H9 (cell line): Measurements from ENCODE around the gene FHOD3. TPM values are rescaled to one million over a fixed set of nuclear protein-coding genes. Genes with fewer than 3 reads are reported as not detected.

Source experiments
- DNase-seq: peaks from one replicate; pipeline ENCODE4 v3.0.0-alpha.2; 2017
- H2AFZ ChIP-seq: one replicate; pipeline ENCODE4 v1.6.1; 2013; ENCODE audit warnings: mild to moderate bottlenecking, low read length, control low read depth, moderate library complexity
- H2AK5ac ChIP-seq: 2 replicates; pipeline ENCODE4 v1.6.1; 2013; ENCODE audit warnings: low read length, control low read depth, mixed read lengths; ENCODE audit not compliant: insufficient read length
- H2BK120ac ChIP-seq: one replicate; pipeline ENCODE4 v1.6.1; 2013; ENCODE audit warnings: low read depth, mild to moderate bottlenecking, low read length, control low read depth, inconsistent platforms; ENCODE audit not compliant: poor library complexity, severe bottlenecking
- H2BK12ac ChIP-seq: 2 replicates; pipeline ENCODE4 v1.6.1; 2013; ENCODE audit warnings: low read length, control low read depth, mixed read lengths, low read depth; ENCODE audit not compliant: insufficient read length
- H2BK15ac ChIP-seq: 2 replicates; pipeline ENCODE4 v1.6.1; 2013; ENCODE audit warnings: low read depth, low read length, control low read depth
- H2BK20ac ChIP-seq: one replicate; pipeline ENCODE4 v1.6.1; 2013; ENCODE audit warnings: low read depth, mild to moderate bottlenecking, low read length, control low read depth, inconsistent platforms; ENCODE audit not compliant: poor library complexity, severe bottlenecking
- H2BK5ac ChIP-seq: 2 replicates; pipeline ENCODE4 v1.6.1; 2013; ENCODE audit warnings: low read length, control low read depth, mixed read lengths; ENCODE audit not compliant: insufficient read length
- H3K14ac ChIP-seq: 2 replicates; pipeline ENCODE4 v1.6.1; 2013; ENCODE audit warnings: low read length, control low read depth; ENCODE audit not compliant: insufficient read depth
- H3K18ac ChIP-seq: 2 replicates; pipeline ENCODE4 v1.6.1; 2013; ENCODE audit warnings: low read depth, mild to moderate bottlenecking, mixed read lengths, low read length, control low read depth; ENCODE audit not compliant: insufficient read length
- H3K23ac ChIP-seq: 2 replicates; pipeline ENCODE4 v1.6.1; 2013; ENCODE audit warnings: low read length, control low read depth, mixed read lengths, low read depth; ENCODE audit not compliant: insufficient read length
- H3K23me2 ChIP-seq: 2 replicates; pipeline ENCODE4 v1.6.1; 2013; ENCODE audit warnings: low read depth, mild to moderate bottlenecking, mixed read lengths, low read length, control low read depth; ENCODE audit not compliant: insufficient read length, poor library complexity, severe bottlenecking
- H3K27ac ChIP-seq: 2 replicates; pipeline ENCODE4 v1.5.1; 2013; ENCODE audit warnings: low read length, control low read depth, mixed read lengths, low read depth; ENCODE audit not compliant: insufficient read length
- H3K27me3 ChIP-seq: 2 replicates; pipeline ENCODE4 v1.6.1; 2013; ENCODE audit warnings: low read length, control low read depth, inconsistent platforms; ENCODE audit not compliant: insufficient read depth
- H3K4ac ChIP-seq: 2 replicates; pipeline ENCODE4 v1.6.1; 2013; ENCODE audit warnings: low read depth, mild to moderate bottlenecking, control low read depth, inconsistent platforms, low read length, moderate library complexity
- H3K4me1 ChIP-seq: 2 replicates; pipeline ENCODE4 v1.6.1; 2013; ENCODE audit warnings: low read length, control low read depth, inconsistent platforms; ENCODE audit not compliant: insufficient read depth
- H3K4me2 ChIP-seq: 2 replicates; pipeline ENCODE4 v1.6.1; 2013; ENCODE audit warnings: low read length, control low read depth, mixed read lengths; ENCODE audit not compliant: insufficient read length, insufficient read depth
- H3K56ac ChIP-seq: 2 replicates; pipeline ENCODE4 v1.6.1; 2013; ENCODE audit warnings: low read depth, mild to moderate bottlenecking, mixed read lengths, low read length, control low read depth; ENCODE audit not compliant: insufficient read length
- H3K79me1 ChIP-seq: 2 replicates; pipeline ENCODE4 v1.6.1; 2013; ENCODE audit warnings: low read depth, mild to moderate bottlenecking, moderate library complexity, low read length, control low read depth, inconsistent platforms; ENCODE audit not compliant: insufficient read depth, poor library complexity, severe bottlenecking
- H3K79me2 ChIP-seq: 2 replicates; pipeline ENCODE4 v1.6.1; 2013; ENCODE audit warnings: low read length, control low read depth, inconsistent platforms; ENCODE audit not compliant: insufficient read depth
- H3K9ac ChIP-seq: 2 replicates; pipeline ENCODE4 v1.6.1; 2013; ENCODE audit warnings: low read length, control low read depth, mixed read lengths; ENCODE audit not compliant: insufficient read length; ENCODE audit errors: extremely low read depth
- H3K9me3 ChIP-seq: one replicate; pipeline ENCODE4 v1.6.1; 2013; ENCODE audit warnings: low read depth, low read length, inconsistent platforms; ENCODE audit not compliant: control insufficient read depth
- H3T11ph ChIP-seq: one replicate; pipeline ENCODE4 v1.6.1; 2013; ENCODE audit warnings: mild to moderate bottlenecking, low read length, control low read depth, inconsistent platforms
- H4K20me1 ChIP-seq: one replicate; pipeline ENCODE4 v1.6.1; 2013; ENCODE audit not compliant: control insufficient read depth, insufficient read length, insufficient read depth
- H4K5ac ChIP-seq: 2 replicates; pipeline ENCODE4 v1.6.1; 2013; ENCODE audit warnings: low read depth, mild to moderate bottlenecking, mixed read lengths, low read length, control low read depth; ENCODE audit not compliant: insufficient read length
- H4K8ac ChIP-seq: replicated peaks from 2 replicates; pipeline ENCODE4 v1.6.1; 2013; ENCODE audit warnings: low read length, control low read depth, mixed read lengths, low read depth; ENCODE audit not compliant: insufficient read length
- H4K91ac ChIP-seq: 2 replicates; pipeline ENCODE4 v1.6.1; 2013; ENCODE audit warnings: low read depth, mild to moderate bottlenecking, moderate library complexity, mixed read lengths, low read length, control low read depth; ENCODE audit not compliant: insufficient read length
- H3K27ac Mint-ChIP-seq, 3 experiments: 2 replicates in 2 of 3; 3 replicates in 1 of 3; pipeline ENCODE4 v1.8.0; 2020 to 2021; ENCODE audit warnings: mixed read lengths in 3 of 3, mild to moderate bottlenecking in 1 of 3, moderate library complexity in 1 of 3
- H3K27me3 Mint-ChIP-seq: 2 replicates; pipeline ENCODE4 v1.8.0; 2021; ENCODE audit warnings: low read depth, mild to moderate bottlenecking, moderate library complexity, mixed read lengths
- H3K36me3 Mint-ChIP-seq, 3 experiments: 2 replicates in 2 of 3; 3 replicates in 1 of 3; pipeline ENCODE4 v1.8.0; 2020 to 2021; ENCODE audit warnings: low read depth in 3 of 3, mixed read lengths in 3 of 3; ENCODE audit not compliant: insufficient read depth in 1 of 3
- H3K4me1 Mint-ChIP-seq, 2 experiments: 2 replicates each; pipeline ENCODE4 v1.8.0; 2020; ENCODE audit warnings: mixed read lengths in 2 of 2
- H3K4me3 Mint-ChIP-seq, 2 experiments: 2 replicates in 1 of 2; 3 replicates in 1 of 2; pipeline ENCODE4 v1.8.0; 2020 to 2021; ENCODE audit warnings: mild to moderate bottlenecking in 2 of 2, mixed read lengths in 2 of 2, moderate library complexity in 1 of 2
- H3K9me3 Mint-ChIP-seq, 2 experiments: 2 replicates in 1 of 2; 3 replicates in 1 of 2; pipeline ENCODE4 v1.8.0; 2020; ENCODE audit warnings: mild to moderate bottlenecking in 2 of 2, mixed read lengths in 2 of 2, moderate library complexity in 1 of 2
- WGBS: extraction: QIAGEN DNeasy Blood & Tissue Kit; methylation state at CpG from one replicate; pipeline ENCODE4 v1.1.7; 2013; ENCODE audit warnings: missing lambda C conversion rate, low lambda C conversion rate, mixed read lengths; ENCODE audit not compliant: insufficient read length; ENCODE audit errors: extremely low coverage; 5-methylcytosine and 5-hydroxymethylcytosine counted together
- total RNA-seq: library from RNA; stranded (reverse); gene quantifications from 2 replicates; pipeline ENCODE4 v1.2.1, GENCODE V29; 2021
- TF ChIP-seq, protein P1 (sequence below): fragments of 200-600 bp; sonication (generic); conservative IDR thresholded peaks from 3 replicates; pipeline ENCODE4 v1.8.0; 2021; ENCODE audit warnings: antibody characterized with exemption, mild to moderate bottlenecking

Gene FHOD3
- total RNA-seq, 1 experiment from 2014 or later: 8.0 TPM

DNA sequence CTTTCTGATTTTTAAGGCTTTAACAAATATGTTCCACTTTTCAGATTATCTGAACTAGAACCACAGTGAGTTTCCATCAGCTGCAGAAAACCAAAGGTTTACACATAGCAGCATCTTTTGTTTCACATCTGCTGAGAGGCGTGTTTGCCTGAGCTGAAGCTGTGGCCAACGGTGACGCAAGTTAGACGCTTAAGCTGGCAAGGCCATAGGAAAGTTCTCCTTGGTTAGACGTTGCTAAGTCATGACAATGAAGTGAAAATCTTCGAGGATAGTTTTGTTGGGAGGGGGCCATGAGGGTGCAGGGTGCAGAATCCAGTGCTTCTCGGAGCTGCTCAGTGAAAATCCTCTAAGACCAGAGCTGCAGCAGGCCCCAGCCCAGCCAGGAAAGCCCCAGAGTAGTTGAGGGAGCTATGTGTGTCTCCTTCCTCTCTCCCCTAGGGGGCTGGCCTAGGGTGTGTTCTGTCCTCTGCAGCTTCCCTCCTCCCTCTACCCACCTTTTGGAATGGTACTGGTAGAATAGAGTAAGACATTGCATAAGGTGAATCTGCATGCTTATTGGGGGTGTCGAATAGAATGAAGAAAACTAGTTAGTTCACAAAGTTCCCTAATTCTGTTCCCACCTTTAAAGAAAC, 105.4 kb downstream of the FHOD3 start:
- Histone ChIP-seq H3K23ac (no peak overlapping the region), H4K5ac (no peak overlapping the region), H2BK12ac (no peak overlapping the region), H4K20me1 (no peaks in the 10 kb centered on the region), H3K18ac (no peak overlapping the region), H3T11ph (no peak overlapping the region), H3K56ac (no peak overlapping the region), H3K27ac (no peak overlapping the region), H2BK20ac (no peak overlapping the region), H3K27me3 (no peaks in the 10 kb centered on the region), H3K9ac (no peak overlapping the region), H4K91ac (no peak overlapping the region), H2BK15ac (no peak overlapping the region), H3K4ac (no peak overlapping the region), H2BK120ac (no peak overlapping the region), H2AFZ (no peak overlapping the region), H3K79me2 (no peaks in the 10 kb centered on the region), H3K14ac (no peak overlapping the region), H2AK5ac (no peak overlapping the region), H3K9me3 (no peaks in the 10 kb centered on the region), H4K8ac (no peak overlapping the region), H3K79me1 (no peaks in the 10 kb centered on the region), H3K4me1 (no peaks in the 10 kb centered on the region; the same call in 1 of the 2 replicates), H3K23me2 (no peaks in the 10 kb centered on the region), H3K4me2 (no peak overlapping the region), H2BK5ac (no peak overlapping the region)
- Mint-ChIP-seq H3K36me3 (no peaks in the 10 kb centered on the region), H3K27ac (no peak overlapping the region), H3K4me3 (no peak overlapping the region), H3K4me1 (peaks cover 16 to 21% of the 10 kb centered on the region in 2 experiments), H3K27me3 (no peaks in the 10 kb centered on the region; the same call in 1 of the 2 replicates), H3K9me3 (no peaks in the 10 kb centered on the region)
- DNase-seq: peak; percentile 61
- no CpG with 5 or more reads among the region's 8 CpGs for WGBS
- TF ChIP-seq, protein P1, sequence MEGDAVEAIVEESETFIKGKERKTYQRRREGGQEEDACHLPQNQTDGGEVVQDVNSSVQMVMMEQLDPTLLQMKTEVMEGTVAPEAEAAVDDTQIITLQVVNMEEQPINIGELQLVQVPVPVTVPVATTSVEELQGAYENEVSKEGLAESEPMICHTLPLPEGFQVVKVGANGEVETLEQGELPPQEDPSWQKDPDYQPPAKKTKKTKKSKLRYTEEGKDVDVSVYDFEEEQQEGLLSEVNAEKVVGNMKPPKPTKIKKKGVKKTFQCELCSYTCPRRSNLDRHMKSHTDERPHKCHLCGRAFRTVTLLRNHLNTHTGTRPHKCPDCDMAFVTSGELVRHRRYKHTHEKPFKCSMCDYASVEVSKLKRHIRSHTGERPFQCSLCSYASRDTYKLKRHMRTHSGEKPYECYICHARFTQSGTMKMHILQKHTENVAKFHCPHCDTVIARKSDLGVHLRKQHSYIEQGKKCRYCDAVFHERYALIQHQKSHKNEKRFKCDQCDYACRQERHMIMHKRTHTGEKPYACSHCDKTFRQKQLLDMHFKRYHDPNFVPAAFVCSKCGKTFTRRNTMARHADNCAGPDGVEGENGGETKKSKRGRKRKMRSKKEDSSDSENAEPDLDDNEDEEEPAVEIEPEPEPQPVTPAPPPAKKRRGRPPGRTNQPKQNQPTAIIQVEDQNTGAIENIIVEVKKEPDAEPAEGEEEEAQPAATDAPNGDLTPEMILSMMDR: peak; percentile 53
